SIG-M5 (cell line): ENCODE data around the gene TMEM51.
"Not testable (repeated sequence)": the region's sequence is repeated elsewhere in the genome, so short reads cannot be mapped to it uniquely, and the experiment has no call there.

Source experiments
- DNase-seq: peaks from one replicate; lab custom pipeline; 2025; lab: John Stamatoyannopoulos, UW

Gene TMEM51

DNA sequence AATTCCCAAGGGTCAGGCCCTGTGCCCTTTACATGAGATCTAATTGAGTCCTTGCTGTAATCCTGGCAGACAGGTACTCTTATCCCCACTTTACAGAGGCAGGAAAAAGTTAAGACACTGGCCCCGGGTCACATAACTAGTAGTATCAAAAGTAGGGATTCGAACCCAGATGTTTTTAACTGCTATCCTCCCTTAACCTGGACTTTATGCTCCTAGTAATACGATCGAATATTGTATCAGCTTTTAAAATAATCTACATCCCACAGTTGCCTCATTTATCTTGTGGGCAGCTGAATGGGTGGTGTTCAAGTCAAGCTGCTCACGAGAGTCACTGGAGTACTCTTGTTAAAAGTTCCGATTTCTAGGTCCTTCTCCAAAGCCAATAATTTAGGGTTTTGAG, 25.5 kb upstream of the TMEM51 start:
- DNase-seq: no peak

DNA sequence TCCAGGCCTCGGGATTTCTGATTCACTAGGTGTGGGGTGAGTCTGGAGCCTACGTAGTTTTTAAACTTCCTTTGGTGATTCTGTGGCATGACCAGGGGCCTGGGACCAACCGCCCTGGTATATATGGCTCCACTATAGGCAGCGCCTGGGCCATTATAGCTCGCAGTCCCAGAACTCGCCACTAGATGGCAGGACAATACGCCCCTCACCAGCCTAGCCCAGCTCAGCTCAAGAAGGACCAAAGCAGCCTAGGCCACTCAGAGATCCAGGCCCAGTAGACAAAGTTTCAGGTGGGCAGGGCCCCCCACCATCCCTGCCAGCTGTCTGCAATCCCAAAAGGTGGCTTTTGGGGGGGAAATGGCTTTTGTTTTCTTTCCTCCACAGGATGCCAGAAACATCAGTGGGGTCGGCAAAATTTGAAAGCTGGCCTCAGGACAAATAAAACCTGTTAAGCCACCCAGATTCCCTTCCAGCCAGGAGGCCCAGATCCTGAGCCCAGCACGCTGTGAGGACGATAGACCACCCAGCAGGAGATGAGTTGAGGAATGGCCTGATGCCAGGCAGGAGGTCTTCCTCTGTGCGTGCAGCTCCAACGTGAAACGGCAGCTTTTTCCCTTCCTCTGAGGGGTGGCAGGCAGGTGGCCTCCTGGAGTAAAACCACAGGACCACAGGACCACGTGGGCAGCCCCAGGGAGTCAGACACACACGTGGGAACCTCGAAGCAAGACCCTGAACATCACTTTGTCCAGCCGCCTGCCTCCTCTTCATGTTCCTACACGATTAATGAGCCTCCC, 24.8 kb upstream of the TMEM51 start:
- no peak for DNase-seq

DNA sequence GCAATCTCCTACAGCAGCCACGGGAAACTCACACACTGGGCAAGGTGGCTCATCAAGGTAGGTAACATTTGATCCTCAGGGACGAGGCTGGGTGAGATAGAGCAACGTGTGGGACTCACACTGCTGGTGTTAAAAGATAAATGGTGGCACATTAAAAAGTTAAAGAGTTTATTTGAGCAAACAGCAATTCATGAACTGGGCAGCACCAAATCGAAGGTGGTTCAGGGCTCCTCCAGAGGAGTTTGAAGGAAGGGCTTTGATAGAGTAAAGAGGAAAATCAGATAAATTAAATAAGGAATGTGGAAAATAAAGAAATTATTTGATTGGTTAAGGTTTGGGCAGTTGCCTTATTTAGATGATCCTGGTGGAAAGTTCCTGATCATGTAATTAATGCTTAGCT, 23.6 kb upstream of the TMEM51 start:
- DNase-seq: no peak

DNA sequence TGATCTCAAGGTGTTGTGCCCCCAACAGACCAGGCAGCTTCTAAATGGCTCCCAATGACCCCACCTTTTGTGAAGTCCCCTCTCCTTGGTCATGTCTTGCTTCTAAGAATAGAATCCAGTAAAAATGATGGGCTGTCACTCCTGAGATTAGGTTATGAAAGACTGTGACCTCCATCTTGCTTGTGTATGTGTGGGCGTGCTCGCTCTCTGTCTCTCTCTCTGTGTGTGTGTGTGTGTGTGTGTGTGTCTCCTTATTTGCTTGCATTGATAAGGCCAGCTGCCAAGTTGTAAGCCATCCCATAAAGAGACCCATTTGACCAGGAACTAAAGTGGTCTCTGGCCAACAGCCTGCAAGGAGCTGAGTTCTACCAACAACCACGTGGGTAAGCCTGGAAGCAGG, 22.9 kb upstream of the TMEM51 start:
- DNase-seq: no peak

DNA sequence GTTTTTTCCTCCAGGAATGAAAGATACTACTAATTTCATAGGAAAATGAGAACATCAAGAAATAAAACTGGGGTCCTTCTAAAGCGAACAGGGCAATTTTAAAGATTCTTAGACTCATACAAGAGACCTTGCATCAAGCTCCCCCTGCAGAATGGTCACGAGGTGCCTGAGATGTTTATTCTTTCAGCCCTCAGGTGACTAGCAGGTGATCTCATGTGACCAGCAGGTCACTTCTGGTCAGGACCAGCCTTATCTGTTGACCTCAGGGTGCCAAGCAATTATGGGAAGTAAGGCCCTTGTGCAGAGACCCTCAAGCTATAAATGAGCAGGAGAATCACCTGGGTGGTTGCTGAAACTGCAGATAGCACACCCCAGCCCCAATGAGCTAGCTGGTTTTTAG, 20.6 kb upstream of the TMEM51 start:
- no peak for DNase-seq

DNA sequence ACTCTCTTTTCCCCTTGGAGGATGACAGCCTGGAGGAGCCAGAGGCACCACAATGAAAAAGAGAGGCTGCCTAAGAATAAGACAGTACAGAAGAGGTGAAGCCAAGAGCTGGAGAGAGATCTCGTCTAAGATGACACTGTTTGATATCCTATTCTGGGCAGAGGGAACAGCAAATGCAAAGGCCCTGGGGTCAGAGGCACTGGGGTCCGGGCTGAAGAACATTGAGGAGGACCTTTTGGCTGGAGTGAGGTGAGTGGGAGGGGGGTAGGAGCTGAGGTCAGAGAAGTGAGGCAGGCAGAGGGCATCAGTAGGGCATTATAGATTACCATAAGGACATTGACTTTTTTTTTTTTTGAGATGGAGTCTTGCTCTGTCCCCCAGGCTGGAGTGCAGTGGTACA, 19.3 kb upstream of the TMEM51 start:
- DNase-seq: no peak

DNA sequence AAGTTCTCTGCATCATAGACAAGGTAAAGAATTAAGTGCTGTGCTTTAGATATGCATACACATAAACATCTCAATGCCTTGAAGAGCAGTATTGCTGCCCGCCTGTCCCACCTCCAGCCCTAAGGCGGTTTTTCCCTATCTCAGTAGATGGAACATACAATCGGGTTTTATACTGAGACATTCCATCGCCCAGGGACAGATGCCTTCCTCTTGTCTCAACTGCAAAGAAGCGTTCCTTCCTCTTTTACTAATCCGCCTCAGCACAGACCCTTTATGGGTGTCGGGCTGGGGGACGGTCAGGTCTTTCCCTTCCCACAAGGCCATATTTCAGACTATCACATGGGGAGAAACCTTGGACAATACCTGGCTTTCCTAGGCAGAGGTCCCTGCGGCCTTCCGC, 17.9 kb upstream of the TMEM51 start:
- not testable (repeated sequence) for DNase-seq

DNA sequence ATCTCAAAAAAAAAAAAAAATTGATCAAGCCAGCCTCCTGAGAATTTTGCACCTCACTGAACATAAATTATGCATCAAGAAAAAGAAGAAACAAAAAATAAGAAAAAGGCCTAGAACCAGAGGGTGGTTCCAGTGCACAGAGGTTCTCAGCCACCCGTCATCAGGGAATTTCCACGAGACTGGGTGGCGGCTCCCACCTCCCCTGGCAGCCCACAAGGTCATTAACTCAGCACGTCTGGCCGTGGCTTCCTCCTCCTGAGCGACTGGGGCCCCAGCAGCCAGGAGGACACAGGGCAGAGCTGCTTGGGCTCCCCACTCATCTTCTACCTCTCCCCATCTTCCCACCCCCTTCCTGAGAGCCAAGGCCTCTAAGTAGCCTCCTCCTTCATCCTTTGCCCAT, 15.7 kb upstream of the TMEM51 start:
- no peak for DNase-seq

DNA sequence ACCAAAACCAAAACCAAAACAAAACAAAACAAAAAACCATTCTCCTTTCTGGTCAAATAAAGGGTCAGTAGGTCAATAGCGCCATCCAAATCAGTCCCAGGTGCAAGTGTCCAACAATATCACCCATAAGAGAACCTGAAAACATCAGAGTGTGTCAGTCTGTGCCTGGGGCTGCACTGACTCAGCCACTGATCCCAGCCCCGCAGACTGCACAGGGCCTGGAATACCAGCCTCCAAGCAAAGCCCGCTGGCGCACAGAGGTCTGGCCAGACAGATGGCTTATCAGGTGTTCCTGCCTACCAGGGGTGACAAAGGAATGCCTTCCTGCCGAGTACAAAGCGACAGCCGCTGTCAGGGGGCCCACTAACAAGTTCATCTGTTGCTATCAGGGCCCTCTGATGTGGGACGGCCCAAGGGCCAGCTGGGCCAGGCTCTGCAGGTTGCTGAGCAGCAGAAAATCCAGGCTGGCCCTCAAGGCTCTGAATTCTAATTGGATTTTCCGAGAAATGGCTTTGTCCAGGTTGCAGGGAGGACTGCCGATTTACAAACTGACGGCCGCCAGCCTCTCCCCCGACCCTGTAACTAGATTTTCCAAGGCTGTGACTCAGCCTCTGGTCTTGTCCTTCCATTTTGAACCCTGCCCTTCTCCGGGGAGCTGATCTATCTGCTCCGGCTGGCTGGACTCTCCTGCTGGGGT, 13.7 kb upstream of the TMEM51 start:
- no peak for DNase-seq

DNA sequence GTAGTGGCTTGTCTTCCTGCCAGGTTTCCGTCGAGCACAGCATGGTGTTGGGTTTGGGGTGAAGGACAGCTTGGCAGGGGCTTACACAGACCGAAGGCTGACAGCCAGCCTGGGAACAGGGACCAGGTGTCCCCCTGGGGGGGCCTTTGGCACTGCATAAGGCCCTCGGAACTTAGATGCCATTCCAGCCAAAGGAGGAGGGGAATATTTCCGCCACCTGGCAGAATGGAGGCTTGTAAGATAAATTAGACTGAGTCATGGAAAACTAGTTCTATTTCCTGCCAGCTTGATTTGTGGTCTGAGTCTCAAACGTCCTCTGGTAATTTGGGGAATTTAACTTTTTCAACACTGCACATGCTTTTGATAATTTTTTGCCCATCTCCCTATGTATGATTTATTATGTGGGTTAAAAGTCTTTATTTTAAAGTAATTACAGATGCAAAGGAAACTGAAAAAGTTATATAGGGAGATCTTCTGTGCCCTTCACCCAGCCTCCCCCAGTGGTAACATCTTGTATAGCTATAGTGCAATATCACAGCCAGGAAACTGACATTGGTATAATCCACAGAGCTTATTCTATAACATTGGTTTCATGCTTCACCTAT, 11.5 kb upstream of the TMEM51 start:
- no peak for DNase-seq

DNA sequence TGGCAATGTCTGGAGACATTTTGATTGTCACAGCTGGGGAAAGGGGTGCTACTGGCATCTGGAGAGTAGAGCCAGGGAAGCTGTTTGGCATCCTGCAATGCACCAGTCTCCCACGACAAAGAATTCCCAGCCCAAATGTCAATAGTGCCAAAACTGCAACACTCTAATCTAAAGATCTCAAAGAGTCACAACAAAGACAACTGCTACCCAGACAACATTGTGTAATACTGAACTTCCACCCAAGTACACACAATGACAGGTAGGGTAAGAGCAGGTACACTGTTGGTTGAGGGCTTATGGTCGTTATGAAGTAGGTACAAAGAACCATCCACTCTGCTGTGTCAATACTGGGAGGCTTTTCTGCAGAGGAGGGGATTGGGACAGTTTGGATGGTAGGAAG, 8.2 kb upstream of the TMEM51 start:
- no peak for DNase-seq

DNA sequence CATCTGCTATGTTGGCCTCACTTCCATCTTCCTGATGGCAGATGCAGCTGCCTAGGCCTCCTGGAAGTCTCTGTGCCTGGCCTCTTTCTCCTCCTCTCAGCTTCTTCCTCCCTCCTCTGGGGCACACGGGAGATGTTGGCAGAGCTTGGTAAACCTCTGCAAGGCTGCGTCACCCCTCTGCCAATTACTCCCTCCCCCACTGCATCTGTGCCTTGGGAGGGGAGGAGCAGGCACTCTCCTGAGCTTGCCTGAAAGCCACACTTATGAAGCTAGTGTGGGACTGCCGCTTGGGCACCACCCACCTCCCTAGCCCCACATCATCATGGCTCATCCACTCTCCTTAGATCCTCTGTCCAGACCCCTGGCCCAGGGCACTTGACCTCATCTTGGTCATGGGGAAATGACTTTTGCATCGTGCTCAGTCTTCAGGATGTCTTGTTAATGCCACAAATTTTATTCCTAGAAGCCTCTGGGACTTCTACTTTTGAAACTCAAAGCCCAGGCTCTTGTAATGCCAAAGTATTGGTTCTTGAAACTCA, 7.3 kb upstream of the TMEM51 start:
- no peak for DNase-seq

DNA sequence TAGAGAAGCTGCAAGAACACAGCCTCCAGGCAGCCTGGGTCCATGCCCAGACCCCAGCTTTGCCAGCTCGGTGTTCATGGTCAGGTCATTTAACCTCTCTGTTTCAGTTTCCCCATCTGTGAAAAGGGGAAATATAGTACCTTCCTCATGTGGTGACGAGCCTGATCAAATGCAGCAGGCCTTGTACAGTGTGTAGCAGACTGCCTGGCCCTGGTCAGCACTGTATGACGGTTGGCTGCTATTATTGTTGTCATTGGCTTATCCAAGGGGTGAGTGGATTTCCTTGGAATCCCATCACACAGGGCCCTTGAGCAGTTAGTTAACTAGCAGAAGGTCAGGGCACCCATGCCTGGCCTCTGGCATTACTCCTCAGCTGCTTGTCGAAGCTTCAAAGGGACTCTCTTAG, 6.6 kb upstream of the TMEM51 start:
- DNase-seq: no peak

DNA sequence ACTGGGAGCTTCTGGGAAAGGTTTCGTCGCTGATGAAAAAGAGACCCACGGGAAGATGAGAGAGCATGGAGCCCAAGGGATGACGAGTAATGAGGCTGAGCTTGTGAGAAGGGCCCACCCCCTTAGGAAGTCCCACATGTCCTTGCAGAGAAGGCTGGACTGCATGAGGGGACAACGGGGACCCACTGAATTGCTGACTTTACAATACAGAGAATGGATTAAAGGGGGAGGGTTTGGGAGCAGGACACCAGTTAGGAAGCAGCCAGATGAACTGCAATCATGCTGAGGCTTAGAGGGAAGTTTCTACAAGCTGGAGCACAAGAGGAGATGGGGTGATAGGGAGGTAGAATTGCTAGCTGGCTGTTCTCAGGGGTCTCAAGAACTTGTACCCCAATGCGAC, 5.5 kb upstream of the TMEM51 start:
- no peak for DNase-seq

DNA sequence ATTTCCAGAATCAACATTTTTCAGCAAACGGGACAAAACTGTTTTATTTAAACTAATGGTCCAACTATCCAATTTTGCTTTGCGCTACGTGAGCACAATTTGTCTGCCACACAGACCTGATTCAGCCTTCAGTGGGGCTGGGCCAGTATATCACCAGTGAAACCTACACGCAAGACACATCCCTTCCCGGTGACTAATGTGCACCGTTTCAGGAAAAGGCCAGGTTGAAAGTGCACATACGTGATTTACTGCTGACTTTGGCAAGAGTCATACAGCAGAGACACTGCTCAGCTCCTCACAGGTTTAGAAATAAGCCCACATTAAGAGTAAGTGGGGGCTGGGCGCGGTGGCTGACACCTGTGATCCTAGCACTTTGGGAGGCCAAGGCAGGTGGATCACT, 5.1 kb upstream of the TMEM51 start:
- no peak for DNase-seq

DNA sequence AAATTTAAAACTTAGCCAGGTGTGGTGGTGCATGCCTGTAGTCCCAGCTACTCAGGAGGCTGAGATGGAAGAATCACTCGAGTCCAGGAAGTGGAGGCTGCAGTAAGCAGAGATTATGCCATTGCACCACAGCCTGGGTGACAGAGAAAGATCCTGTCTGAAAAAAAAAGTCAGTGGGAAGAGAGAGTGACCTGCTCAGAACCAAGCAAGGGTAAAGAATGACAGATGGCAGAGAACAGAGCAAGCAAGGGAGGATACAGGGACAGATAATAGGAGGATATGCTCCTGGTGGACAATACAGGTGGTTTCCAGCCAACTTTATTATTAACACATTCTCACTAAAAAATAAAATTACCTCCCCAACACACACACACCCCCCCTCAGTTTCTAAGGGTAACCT, 4.6 kb upstream of the TMEM51 start:
- DNase-seq: no peak

DNA sequence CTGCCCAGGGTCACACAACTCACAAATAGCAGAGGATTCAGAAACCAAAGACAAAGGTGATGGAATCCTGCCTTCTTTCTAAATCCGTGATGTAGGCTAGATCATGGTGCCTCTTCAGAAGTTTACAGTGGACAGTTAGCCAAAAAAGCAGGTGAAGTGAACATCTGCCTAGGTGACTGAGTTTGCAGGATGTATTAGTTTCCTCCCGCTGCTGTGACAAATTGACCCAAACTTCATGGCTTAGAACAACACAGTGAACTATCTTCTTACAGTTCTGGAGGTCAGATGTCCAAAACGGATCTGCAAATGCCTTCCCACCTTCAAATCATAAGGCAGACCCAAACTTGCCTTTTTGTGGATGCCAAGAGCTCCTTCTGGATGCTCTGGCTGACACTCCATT, 3.2 kb upstream of the TMEM51 start:
- no peak for DNase-seq

DNA sequence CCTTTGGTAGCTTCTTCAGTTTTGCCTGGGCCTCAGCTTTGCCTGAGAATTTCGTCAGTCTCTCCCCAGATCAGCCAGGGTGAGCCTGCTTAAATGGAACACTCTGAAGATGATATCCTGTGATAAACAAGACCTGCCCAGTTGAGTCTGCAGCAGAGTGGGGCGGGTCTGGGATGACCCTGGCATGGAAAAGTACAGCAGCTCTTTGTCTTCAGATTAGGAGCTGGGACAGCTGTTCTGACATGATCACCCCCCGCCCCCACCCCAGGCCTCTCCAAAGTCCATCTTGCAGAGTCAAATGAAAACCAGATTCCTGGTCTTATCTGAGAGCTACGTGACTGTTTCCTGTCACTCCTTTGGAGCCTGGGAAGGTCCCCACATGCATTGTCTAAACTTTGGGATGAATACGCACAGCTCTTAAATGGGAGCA, 2.2 kb upstream of the TMEM51 start:
- no peak for DNase-seq

DNA sequence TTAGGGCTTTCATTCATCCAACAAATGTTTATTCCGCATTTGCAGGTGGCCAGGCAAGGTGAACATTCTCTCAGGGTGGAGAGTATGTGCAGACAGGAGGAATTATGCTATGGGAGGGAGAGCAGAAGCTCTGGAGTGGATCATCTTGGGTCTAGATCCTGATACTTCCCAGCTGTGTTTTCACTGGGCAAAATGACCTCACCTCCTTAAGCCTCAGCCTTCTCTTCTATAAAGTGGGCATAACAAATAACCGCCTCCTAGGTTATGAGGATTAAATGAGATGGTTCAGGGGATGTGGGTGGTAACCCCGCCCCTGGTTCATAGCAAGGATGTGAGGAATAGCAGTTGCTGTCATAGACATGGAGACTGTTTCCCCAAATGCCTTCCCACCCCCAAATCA, 1.7 kb upstream of the TMEM51 start:
- no peak for DNase-seq

DNA sequence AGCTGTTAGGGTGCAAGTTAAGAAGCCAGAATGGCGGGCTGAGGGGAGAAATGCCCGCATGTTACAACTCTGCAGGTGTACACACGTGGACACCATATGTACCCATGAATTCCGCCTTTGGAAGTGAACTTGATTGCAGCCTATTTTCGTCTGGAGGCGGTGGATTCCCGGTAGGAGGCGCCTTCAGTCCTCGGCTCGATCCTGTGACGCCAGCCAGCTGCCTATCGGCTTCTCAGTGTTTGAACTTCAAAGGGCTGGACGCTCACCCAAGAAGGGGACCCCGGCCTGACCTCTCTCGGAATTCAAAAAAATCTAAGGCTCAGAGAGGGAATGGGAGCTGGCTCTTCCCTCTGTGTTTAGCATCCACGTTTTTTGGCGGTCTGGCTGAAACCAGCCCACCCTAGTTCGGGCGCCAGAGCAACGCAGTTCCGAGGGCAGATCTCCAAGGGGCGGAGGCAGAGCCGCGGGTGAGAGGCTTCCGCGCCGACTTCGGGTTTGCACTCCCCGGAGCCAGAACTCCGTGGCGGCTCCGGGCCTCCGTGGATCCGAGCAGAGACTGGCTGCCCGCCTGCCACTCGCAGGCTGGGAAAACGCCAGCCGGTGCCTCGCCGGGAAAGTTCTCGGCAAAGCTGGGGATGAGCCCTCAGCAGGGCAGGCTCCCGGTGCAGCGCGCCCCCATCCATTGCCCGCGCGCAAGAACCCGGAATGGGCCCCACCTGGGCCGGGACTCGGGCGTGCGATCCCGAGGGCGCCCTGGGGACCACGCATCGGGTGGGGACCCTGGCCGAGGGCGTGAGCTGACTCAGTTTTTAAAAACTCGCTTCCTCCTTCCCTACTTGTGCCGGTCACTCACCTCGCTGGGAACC, 996 bp upstream of the TMEM51 start:
- DNase-seq: no peak

DNA sequence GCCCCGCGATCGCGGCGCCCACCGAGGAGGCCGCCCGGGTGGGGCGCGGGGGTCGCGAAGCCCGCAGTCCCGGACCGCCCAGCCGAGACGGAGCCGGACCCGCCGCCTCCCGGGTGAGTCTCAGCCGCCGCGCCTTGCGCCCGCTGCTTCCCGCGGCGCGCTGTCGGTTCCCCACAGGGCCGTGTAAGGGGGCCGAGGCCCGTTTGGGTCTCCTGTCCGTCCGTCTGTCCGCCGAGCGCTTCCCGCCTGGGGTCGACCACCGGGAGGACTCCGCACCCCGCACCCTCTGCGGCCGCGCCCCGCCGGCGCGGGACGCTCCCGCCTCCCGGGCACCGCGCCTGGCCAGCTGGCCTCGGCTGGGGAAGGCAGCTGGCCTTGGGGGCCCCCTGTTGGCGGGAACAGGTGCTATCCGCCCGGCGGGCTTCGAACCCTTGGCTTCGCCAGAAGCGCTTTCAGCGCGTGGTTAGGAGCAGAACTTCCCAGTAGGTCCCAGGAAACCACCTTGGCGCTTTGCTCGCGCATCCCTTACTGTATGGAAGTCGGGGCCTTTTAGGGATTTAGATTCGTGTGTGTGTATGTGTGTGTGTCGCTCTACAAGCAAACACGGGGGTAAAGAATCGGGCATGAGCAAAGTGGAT, 414 bp downstream of the TMEM51 start:
- DNase-seq: no peak
